HepG2 (cell line): ENCODE results near the gene IPPK. TPM values are rescaled to one million over a fixed set of nuclear protein-coding genes. Genes with fewer than 3 reads are reported as not detected.

ENCODE experiments used
- DRAP1 ChIP-seq: IDR thresholded peaks from 2 replicates; pipeline ENCODE4 v1.6.1; 2016; ENCODE audit warnings: missing genetic modification reagents, missing compliant biosample characterization
- EP300 ChIP-seq, 3 experiments: sonication (generic) in 1 of 3; formaldehyde crosslinking in 1 of 3; IDR thresholded peaks; 2 replicates each; pipeline versions ENCODE4 v1.5.1 to v1.6.1; 2011 to 2020; ENCODE audit warnings: low read depth in 2 of 3, low read length in 2 of 3, borderline replicate concordance in 1 of 3, improper control_type of control experiment in 1 of 3, mild to moderate bottlenecking in 1 of 3, missing genetic modification reagents in 1 of 3, moderate library complexity in 1 of 3
- ETS1 ChIP-seq: sonication (generic); formaldehyde crosslinking; IDR thresholded peaks from 2 replicates; pipeline ENCODE4 v1.4.0; 2020; ENCODE audit warnings: missing genetic modification reagents
- FOSL1 ChIP-seq: sonication (generic); formaldehyde crosslinking; IDR thresholded peaks from 2 replicates; pipeline ENCODE4 v1.9.0; 2021; ENCODE audit warnings: missing genetic modification reagents, borderline replicate concordance
- HNF4G ChIP-seq, 2 experiments: sonication (generic) in 1 of 2; formaldehyde crosslinking in 1 of 2; IDR thresholded peaks; 2 replicates each; pipeline versions ENCODE4 v1.4.0 to v1.6.1; 2011 to 2020; ENCODE audit warnings: borderline replicate concordance in 2 of 2, low read depth in 2 of 2, mild to moderate bottlenecking in 2 of 2, low read length in 1 of 2, missing genetic modification reagents in 1 of 2, moderate library complexity in 1 of 2
- HNRNPLL ChIP-seq: fragments of 200-400 bp; formaldehyde crosslinking; IDR thresholded peaks from 2 replicates; pipeline ENCODE4 v1.6.1; 2017; ENCODE audit warnings: mild to moderate bottlenecking, low read depth, low read length; ENCODE audit not compliant: poor library complexity, severe bottlenecking
- KLF16 ChIP-seq, 2 experiments: sonication (generic) in 1 of 2; formaldehyde crosslinking in 1 of 2; IDR thresholded peaks; 2 replicates each; pipeline versions ENCODE4 v1.6.1 to v1.8.0; 2016 to 2023; ENCODE audit warnings: missing genetic modification reagents in 2 of 2, missing compliant biosample characterization in 1 of 2
- MAFF ChIP-seq: IDR thresholded peaks from 2 replicates; pipeline ENCODE4 v1.6.1; 2011; ENCODE audit warnings: low read depth, low read length, improper control_type of control experiment
- MBNL3 ChIP-seq: fragments of 250-450 bp; sonication (Bioruptor Pico); conservative IDR thresholded peaks from 2 replicates; pipeline ENCODE4 v1.8.0; 2022; ENCODE audit warnings: mild to moderate bottlenecking, inconsistent platforms
- MYNN ChIP-seq: sonication (generic); formaldehyde crosslinking; IDR thresholded peaks from 2 replicates; pipeline ENCODE4 v1.4.0; 2020; ENCODE audit warnings: mild to moderate bottlenecking, low read depth, missing genetic modification reagents
- MZF1 ChIP-seq: sonication (generic); formaldehyde crosslinking; IDR thresholded peaks from 2 replicates; pipeline ENCODE4 v1.8.1; 2023; ENCODE audit warnings: mild to moderate bottlenecking, missing genetic modification reagents, borderline replicate concordance
- PATZ1 ChIP-seq: sonication (generic); formaldehyde crosslinking; IDR thresholded peaks from 2 replicates; pipeline ENCODE4 v1.4.0; 2020; ENCODE audit warnings: missing genetic modification reagents
- REST ChIP-seq, 2 experiments: IDR thresholded peaks; 2 replicates each; pipeline ENCODE4 v1.6.1; 2011 to 2012; ENCODE audit warnings: low read length in 2 of 2, borderline replicate concordance in 1 of 2, low read depth in 1 of 2, mild to moderate bottlenecking in 1 of 2, moderate library complexity in 1 of 2
- TFAP4 ChIP-seq: sonication (generic); IDR thresholded peaks from 2 replicates; pipeline ENCODE4 v1.6.1; 2016; ENCODE audit warnings: low read depth, borderline replicate concordance
- U2AF1 ChIP-seq: fragments of 200-400 bp; formaldehyde crosslinking; optimal IDR thresholded peaks from 2 replicates; pipeline ENCODE3; 2017; ENCODE audit warnings: mild to moderate bottlenecking, low read depth, low read length
- ZMAT5 ChIP-seq: sonication (generic); formaldehyde crosslinking; IDR thresholded peaks from 2 replicates; pipeline ENCODE4 v1.5.0; 2020; ENCODE audit warnings: mild to moderate bottlenecking, low read depth, missing genetic modification reagents, borderline replicate concordance
- ZNF317 ChIP-seq: sonication (generic); formaldehyde crosslinking; IDR thresholded peaks from 2 replicates; pipeline ENCODE4 v1.5.0; 2020; ENCODE audit warnings: mild to moderate bottlenecking, missing genetic modification reagents
- ZNF567 ChIP-seq: sonication (generic); formaldehyde crosslinking; IDR thresholded peaks from 2 replicates; pipeline ENCODE4 v1.8.1; 2023; ENCODE audit warnings: mild to moderate bottlenecking, missing genetic modification reagents, borderline replicate concordance
- polyA plus RNA-seq, 8 experiments: library from polyadenylated mRNA; depleted of rRNA in 3 of 8; stranded (reverse) in 7 of 8; unstranded in 1 of 8; fragments of >200 nt; fragmentation: Illumina TruSeq in 4 of 8; extraction: Trizol in 4 of 8; gene quantifications; 2 replicates each; pipeline versions ENCODE4 v1.2.1 to v1.2.3, GENCODE V29; 2011 to 2016; ENCODE audit warnings: low read depth in 4 of 8, missing spikeins in 1 of 8, mixed read lengths in 1 of 8; ENCODE audit not compliant: insufficient read depth in 1 of 8
- total RNA-seq, 5 experiments: library from RNA; depleted of rRNA; stranded (reverse); fragments of >200 nt; fragmentation: Illumina TruSeq; extraction: Trizol; gene quantifications; 2 replicates each; pipeline ENCODE4 v1.2.3, GENCODE V29; 2016; ENCODE audit warnings: low read depth in 1 of 5

Gene IPPK
- total and polyA plus RNA-seq, 2 of the 13 experiments (the other 11 are each of a cell fraction or from before 2014, with no cell fraction given), result 9.9 to 14.1 TPM

GRCh38 chr9:92669890-92670708, at the start of gene IPPK (continued):
- TF ChIP-seq ETS1 (CRISPR knock-in tag) (no peak), KLF16 (CRISPR knock-in tag; IDR thresholded peaks at IDR 0.05) (no peak), ZNF317 (no peak), FOSL1 (CRISPR knock-in tag) (no peak), HNF4G (IDR thresholded peaks at IDR 0.05; ENCODE audit: borderline replicate concordance, low read depth, low read length) (no peak), HNF4G (CRISPR knock-in tag; IDR thresholded peaks at IDR 0.05; ENCODE audit: borderline replicate concordance, low read depth) (no peak), REST (IDR thresholded peaks at IDR 0.05; ENCODE audit: borderline replicate concordance in 1 of 2, low read depth in 1 of 2, low read length in 2 of 2) (no peak), ZNF567 (CRISPR knock-in tag) (no peak), U2AF1 (peak; percentile 86), PATZ1 (CRISPR knock-in tag) (peak; percentile 86), EP300 (IDR thresholded peaks at IDR 0.05; ENCODE audit: low read depth in 2 of 2, low read length in 2 of 2) (no peak), EP300 (CRISPR knock-in tag; IDR thresholded peaks at IDR 0.05; ENCODE audit: borderline replicate concordance) (no peak), DRAP1 (CRISPR knock-in tag) (peak; percentile 59), ZMAT5 (CRISPR knock-in tag) (no peak), MZF1 (CRISPR knock-in tag) (no peak), TFAP4 (peak; percentile 57; the same call in 1 of the 2 replicates), MBNL3 (CRISPR knock-in tag) (no peak), MAFF (no peak), MYNN (peak; percentile 25; the same call in 1 of the 2 replicates), HNRNPLL (peak; percentile 83)
